ENCODE measurements around the gene HBG1.

Gene HBG1

GRCh38 chr11:5284637-5285036 lies 35.0 kb upstream of the HBG1 start:
- ChIA-PET CTCF (no interaction called here), POLR2A (no interaction called here)
- H3K27ac ChIP-seq (ENCODE audit: extremely low read depth, low read depth, low read length), result no peak overlapping the region
- no peaks in the 10 kb centered on the region for H3K9me3 ChIP-seq (ENCODE audit: control insufficient read depth, insufficient read depth, low read depth, low read length)
- H3K4me3 ChIP-seq (ENCODE audit: low read depth, low read length), result no peak overlapping the region
- no peaks in the 10 kb centered on the region for H3K4me1 ChIP-seq (ENCODE audit: control insufficient read depth, insufficient read depth, low read length)
- H3K36me3 ChIP-seq (ENCODE audit: control insufficient read depth in 2 of 2, insufficient read depth in 1 of 2, low read length in 2 of 2), result no peaks in the 10 kb centered on the region
- TF ChIP-seq ZNF747 (tag by site-specific recombination; IDR thresholded peaks at IDR 0.05), result no peak
- TF ChIP-seq ZNF146 (tag by site-specific recombination; IDR thresholded peaks at IDR 0.05), result no peak
- TF ChIP-seq ZBTB48 (tag by site-specific recombination; IDR thresholded peaks at IDR 0.05), result no peak
- TF ChIP-seq ZNF791 (tag by site-specific recombination; IDR thresholded peaks at IDR 0.05), result no peak
- no peak for TF ChIP-seq IKZF3 (tag by site-specific recombination; IDR thresholded peaks at IDR 0.05)
- no peak for TF ChIP-seq ZBTB8A (tag by site-specific recombination; IDR thresholded peaks at IDR 0.05)
- no peak for TF ChIP-seq SETDB1 (IDR thresholded peaks at IDR 0.05; ENCODE audit: insufficient read length, low read length)
- no peak for TF ChIP-seq ZNF701 (tag by site-specific recombination; IDR thresholded peaks at IDR 0.05)
- TF ChIP-seq ZNF148 (tag by site-specific recombination; IDR thresholded peaks at IDR 0.05; ENCODE audit: borderline replicate concordance), result no peak
- TF ChIP-seq SALL2 (tag by site-specific recombination; IDR thresholded peaks at IDR 0.05; ENCODE audit: borderline replicate concordance), result no peak
- no peak for TF ChIP-seq KLF7 (tag by site-specific recombination; IDR thresholded peaks at IDR 0.05; ENCODE audit: borderline replicate concordance)
- no peak for TF ChIP-seq ZNF266 (tag by site-specific recombination; IDR thresholded peaks at IDR 0.05; ENCODE audit: low read depth)
- no peak for TF ChIP-seq ZNF48 (tag by site-specific recombination; IDR thresholded peaks at IDR 0.05)
- no peak for TF ChIP-seq YY1 (tag by site-specific recombination; IDR thresholded peaks at IDR 0.05)
- TF ChIP-seq ZNF404 (tag by site-specific recombination; IDR thresholded peaks at IDR 0.05), result no peak
- TF ChIP-seq ZNF169 (tag by site-specific recombination; IDR thresholded peaks at IDR 0.05), result no peak
- TF ChIP-seq ZNF292 (tag by site-specific recombination; IDR thresholded peaks at IDR 0.05; ENCODE audit: borderline replicate concordance, low read depth), result no peak
- no peak for TF ChIP-seq ZNF416 (tag by site-specific recombination; IDR thresholded peaks at IDR 0.05)
- no peak for TF ChIP-seq ZNF19 (tag by site-specific recombination; IDR thresholded peaks at IDR 0.05; ENCODE audit: low read depth)
- TF ChIP-seq PRDM2 (tag by site-specific recombination; IDR thresholded peaks at IDR 0.05; ENCODE audit: borderline replicate concordance), result no peak
